Smooth muscle cell (in vitro differentiated cells): ENCODE measurements around the gene PCDHB12. TPM values are rescaled to one million over a fixed set of nuclear protein-coding genes. Genes with fewer than 3 reads are reported as not detected.
"Not testable (repeated sequence)": the region's sequence is repeated elsewhere in the genome, so short reads cannot be mapped to it uniquely, and the experiment has no call there.

ENCODE experiments used
- DNase-seq: peaks from one replicate; lab custom pipeline; 2025; ENCODE audit not compliant: unreplicated experiment; lab: John Stamatoyannopoulos, UW
- H2AFZ ChIP-seq: fragments of 200-600 bp; sonication (generic); 2 replicates; pipeline ENCODE4 v1.6.0; 2016; ENCODE audit warnings: antibody characterized with exemption, low read depth, mild to moderate bottlenecking
- H3F3A ChIP-seq: fragments of 200-600 bp; sonication (generic); 2 replicates; pipeline ENCODE4 v1.6.0; 2017; ENCODE audit warnings: antibody characterized with exemption, low read depth
- H3K27ac ChIP-seq: fragments of 200-600 bp; sonication (generic); 2 replicates; pipeline ENCODE4 v1.5.1; 2016; ENCODE audit warnings: low read depth, mild to moderate bottlenecking
- H3K27me3 ChIP-seq: fragments of 200-600 bp; sonication (generic); 2 replicates; pipeline ENCODE4 v1.6.1; 2016; ENCODE audit warnings: low read depth, mild to moderate bottlenecking
- H3K36me3 ChIP-seq: fragments of 200-600 bp; sonication (generic); 2 replicates; pipeline ENCODE4 v1.5.1; 2016; ENCODE audit warnings: low read depth
- H3K4me1 ChIP-seq: fragments of 200-600 bp; sonication (generic); 2 replicates; pipeline ENCODE4 v1.5.1; 2016; ENCODE audit warnings: low read depth
- H3K4me2 ChIP-seq: fragments of 200-600 bp; sonication (generic); 2 replicates; pipeline ENCODE4 v1.6.0; 2016; ENCODE audit warnings: mild to moderate bottlenecking
- H3K4me3 ChIP-seq: fragments of 200-600 bp; sonication (generic); 2 replicates; pipeline ENCODE4 v1.5.1; 2016; ENCODE audit warnings: mild to moderate bottlenecking
- H3K79me2 ChIP-seq: fragments of 200-600 bp; sonication (generic); 2 replicates; pipeline ENCODE4 v1.6.0; 2016; ENCODE audit warnings: low read depth, mild to moderate bottlenecking
- H3K9ac ChIP-seq: fragments of 200-600 bp; sonication (generic); 2 replicates; pipeline ENCODE4 v1.6.0; 2016; ENCODE audit warnings: low read depth
- H3K9me3 ChIP-seq: fragments of 200-600 bp; sonication (generic); replicated peaks from 2 replicates; pipeline ENCODE4 v1.5.1; 2016; ENCODE audit warnings: low read depth
- H4K20me1 ChIP-seq: fragments of 200-600 bp; sonication (generic); 2 replicates; pipeline ENCODE4 v1.6.0; 2016; ENCODE audit warnings: low read depth
- WGBS: methylation state at CpG from one replicate; pipeline ENCODE4 v1.1.7; 2016; ENCODE audit warnings: low lambda C conversion rate; 5-methylcytosine and 5-hydroxymethylcytosine counted together
- polyA plus RNA-seq: library from polyadenylated mRNA; unstranded; fragments of >200 nt; fragmentation: Nextera tagmentation; extraction: Ambion mirVana; gene quantifications from 2 replicates; pipeline ENCODE4 v1.2.1, GENCODE V29; 2016
- total RNA-seq: library from RNA; depleted of rRNA; stranded (reverse); fragments of >200 nt; gene quantifications from 2 replicates; pipeline ENCODE4 v1.2.3, GENCODE V29; 2014
- TF ChIP-seq, protein P1 (sequence below): fragments of 200-600 bp; sonication (generic); IDR thresholded peaks from 2 replicates; pipeline ENCODE4 v1.5.1; 2017; ENCODE audit warnings: borderline replicate concordance, mild to moderate bottlenecking, antibody characterized with exemption; ENCODE audit not compliant: insufficient read depth, poor library complexity, severe bottlenecking

Gene PCDHB12
- total and polyA plus RNA-seq, 2 experiments from 2014 or later, result 1.0 to 3.6 TPM

DNA sequence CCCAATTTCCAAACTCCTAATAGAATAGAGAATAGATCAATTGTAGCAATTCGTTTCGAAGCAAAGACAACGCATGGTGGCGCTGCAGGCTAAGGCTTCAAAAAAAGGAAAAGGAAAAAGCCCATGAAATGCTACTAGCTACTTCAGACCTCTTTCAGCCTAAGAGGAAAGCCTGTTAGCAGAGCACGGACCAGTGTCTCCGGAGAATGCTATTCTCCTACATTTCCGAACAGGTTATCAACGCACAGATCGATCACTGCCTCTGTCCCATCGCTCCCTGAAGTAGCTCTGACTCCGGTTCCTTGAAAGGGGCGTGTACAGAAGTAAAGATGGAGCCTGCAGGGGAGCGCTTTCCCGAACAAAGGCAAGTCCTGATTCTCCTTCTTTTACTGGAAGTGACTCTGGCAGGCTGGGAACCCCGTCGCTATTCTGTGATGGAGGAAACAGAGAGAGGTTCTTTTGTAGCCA, 36.8 kb downstream of the PCDHB12 start, which contains the start of gene PCDHB15:
PCDHB15 (plus strand) TSS at position 146 of the 468 bp plus-strand sequence; CDS start at position 330, 184 bp downstream.
- no peaks in the 10 kb centered on the region for H3K4me1 ChIP-seq
- DNase-seq, result no peak
- no peak within 1 kb of the TSS for H2AFZ ChIP-seq
- H3K79me2 ChIP-seq, result no peaks in the 10 kb centered on the region
- no peak within 1 kb of the TSS for H3K27ac ChIP-seq
- peak within 1 kb of the TSS; percentile 39 for H3K4me3 ChIP-seq
- no peak within 1 kb of the TSS for H3K9ac ChIP-seq
- peak within 1 kb of the TSS; percentile 71 for H3K4me2 ChIP-seq
- TF ChIP-seq, protein P1, sequence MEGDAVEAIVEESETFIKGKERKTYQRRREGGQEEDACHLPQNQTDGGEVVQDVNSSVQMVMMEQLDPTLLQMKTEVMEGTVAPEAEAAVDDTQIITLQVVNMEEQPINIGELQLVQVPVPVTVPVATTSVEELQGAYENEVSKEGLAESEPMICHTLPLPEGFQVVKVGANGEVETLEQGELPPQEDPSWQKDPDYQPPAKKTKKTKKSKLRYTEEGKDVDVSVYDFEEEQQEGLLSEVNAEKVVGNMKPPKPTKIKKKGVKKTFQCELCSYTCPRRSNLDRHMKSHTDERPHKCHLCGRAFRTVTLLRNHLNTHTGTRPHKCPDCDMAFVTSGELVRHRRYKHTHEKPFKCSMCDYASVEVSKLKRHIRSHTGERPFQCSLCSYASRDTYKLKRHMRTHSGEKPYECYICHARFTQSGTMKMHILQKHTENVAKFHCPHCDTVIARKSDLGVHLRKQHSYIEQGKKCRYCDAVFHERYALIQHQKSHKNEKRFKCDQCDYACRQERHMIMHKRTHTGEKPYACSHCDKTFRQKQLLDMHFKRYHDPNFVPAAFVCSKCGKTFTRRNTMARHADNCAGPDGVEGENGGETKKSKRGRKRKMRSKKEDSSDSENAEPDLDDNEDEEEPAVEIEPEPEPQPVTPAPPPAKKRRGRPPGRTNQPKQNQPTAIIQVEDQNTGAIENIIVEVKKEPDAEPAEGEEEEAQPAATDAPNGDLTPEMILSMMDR, result peak; percentile 28
- 35% methylated on average over 16 of the region's 16 CpGs for WGBS
- no peaks in the 10 kb centered on the region for H4K20me1 ChIP-seq
- H3K9me3 ChIP-seq, result peaks cover 58% of the 10 kb centered on the region
- H3K36me3 ChIP-seq, result peaks cover 11% of the 10 kb centered on the region
- no peaks in the 10 kb centered on the region for H3K27me3 ChIP-seq
- no peaks in the 10 kb centered on the region for H3F3A ChIP-seq

DNA sequence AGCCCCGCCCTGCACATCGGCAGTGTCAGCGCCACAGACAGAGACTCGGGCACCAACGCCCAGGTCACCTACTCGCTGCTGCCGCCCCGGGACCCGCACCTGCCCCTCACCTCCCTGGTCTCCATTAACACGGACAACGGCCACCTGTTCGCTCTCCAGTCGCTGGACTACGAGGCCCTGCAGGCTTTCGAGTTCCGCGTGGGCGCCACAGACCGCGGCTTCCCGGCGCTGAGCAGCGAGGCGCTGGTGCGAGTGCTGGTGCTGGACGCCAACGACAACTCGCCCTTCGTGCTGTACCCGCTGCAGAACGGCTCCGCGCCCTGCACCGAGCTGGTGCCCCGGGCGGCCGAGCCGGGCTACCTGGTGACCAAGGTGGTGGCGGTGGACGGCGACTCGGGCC, 38.5 kb downstream of the PCDHB12 start:
- peaks cover 62% of the 10 kb centered on the region for H3K9me3 ChIP-seq

DNA sequence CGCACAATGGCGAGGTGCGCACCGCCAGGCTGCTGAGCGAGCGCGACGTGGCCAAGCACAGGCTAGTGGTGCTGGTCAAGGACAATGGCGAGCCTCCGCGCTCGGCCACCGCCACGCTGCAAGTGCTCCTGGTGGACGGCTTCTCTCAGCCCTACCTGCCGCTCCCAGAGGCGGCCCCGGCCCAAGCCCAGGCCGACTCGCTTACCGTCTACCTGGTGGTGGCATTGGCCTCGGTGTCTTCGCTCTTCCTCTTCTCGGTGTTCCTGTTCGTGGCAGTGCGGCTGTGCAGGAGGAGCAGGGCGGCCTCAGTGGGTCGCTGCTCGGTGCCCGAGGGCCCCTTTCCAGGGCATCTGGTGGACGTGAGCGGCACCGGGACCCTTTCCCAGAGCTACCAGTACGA, 38.9 kb downstream of the PCDHB12 start:
- not testable (repeated sequence) for H3F3A ChIP-seq, H3K79me2 ChIP-seq, H3K4me2 ChIP-seq, H3K27me3 ChIP-seq, H3K4me1 ChIP-seq, H3K4me3 ChIP-seq, H3K27ac ChIP-seq, H4K20me1 ChIP-seq, H3K9ac ChIP-seq, DNase-seq, H2AFZ ChIP-seq
- 96% methylated on average over 30 of the region's 34 CpGs for WGBS
- H3K9me3 ChIP-seq, result peaks cover 61% of the 10 kb centered on the region
- peaks cover 15% of the 10 kb centered on the region for H3K36me3 ChIP-seq

More for the DNA sequence above, 38.5 kb downstream of the PCDHB12 start:
- not testable (repeated sequence) for H3K4me3 ChIP-seq, H3K27ac ChIP-seq, H3K9ac ChIP-seq, H3K79me2 ChIP-seq, H2AFZ ChIP-seq, DNase-seq, H3K27me3 ChIP-seq, H3F3A ChIP-seq, H4K20me1 ChIP-seq, H3K4me2 ChIP-seq, H3K4me1 ChIP-seq
- 93% methylated on average over 34 of the region's 42 CpGs for WGBS
- H3K36me3 ChIP-seq, result peaks cover 15% of the 10 kb centered on the region

DNA sequence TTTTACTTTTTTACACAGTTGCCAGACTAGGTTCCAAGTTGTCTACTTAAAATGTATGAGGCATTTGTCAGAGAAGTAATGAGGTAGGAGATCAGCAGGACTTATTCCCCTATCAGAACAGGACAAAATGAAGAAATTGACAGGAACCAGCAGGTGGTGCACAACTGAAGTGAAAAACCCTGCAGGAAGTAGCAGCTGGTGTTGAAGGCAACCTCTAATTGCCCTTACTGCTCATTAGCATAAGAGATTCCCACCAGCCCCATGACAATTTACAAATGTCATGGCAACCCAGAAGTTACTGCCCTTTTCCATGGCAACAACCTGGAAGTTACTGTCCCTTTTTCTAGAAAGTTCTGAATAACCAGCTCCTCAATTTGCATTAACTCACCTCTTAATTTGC, 42.1 kb downstream of the PCDHB12 start:
- Histone ChIP-seq H3F3A (no peaks in the 10 kb centered on the region), H3K4me3 (no peak overlapping the region), H3K9me3 (peaks cover 67% of the 10 kb centered on the region), H2AFZ (no peak overlapping the region), H3K4me1 (no peaks in the 10 kb centered on the region), H3K27ac (no peak overlapping the region), H3K4me2 (no peak overlapping the region), H3K27me3 (no peaks in the 10 kb centered on the region), H3K36me3 (peaks cover 22% of the 10 kb centered on the region), H3K79me2 (no peaks in the 10 kb centered on the region), H4K20me1 (no peaks in the 10 kb centered on the region), H3K9ac (no peak overlapping the region)
- TF ChIP-seq, protein P1, result no peak
- DNase-seq, result no peak

DNA sequence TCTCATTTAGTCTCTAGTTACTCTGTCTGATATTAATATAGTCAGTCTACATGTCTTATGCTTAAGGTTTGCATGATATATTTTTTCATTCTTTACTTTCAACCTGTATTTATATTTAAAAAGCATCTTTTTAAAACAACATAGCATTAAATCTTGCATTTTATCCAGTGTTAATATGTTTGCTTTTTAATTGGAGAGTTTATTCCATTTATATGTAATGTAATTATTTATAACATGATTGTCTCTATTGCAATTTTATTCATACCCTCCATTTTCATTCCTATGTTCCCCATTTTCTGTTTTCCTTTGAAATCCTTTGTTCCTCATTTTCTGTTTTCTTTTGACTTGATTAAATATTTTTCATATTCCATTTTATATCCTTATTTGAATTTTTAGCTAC, 49.9 kb downstream of the PCDHB12 start:
- H3K9me3 ChIP-seq, result peaks cover 78% of the 10 kb centered on the region
- DNase-seq, result no peak
- no peaks in the 10 kb centered on the region for H3K27me3 ChIP-seq
- H2AFZ ChIP-seq, result no peak overlapping the region
- H3K4me2 ChIP-seq, result no peak overlapping the region
- H3F3A ChIP-seq, result no peaks in the 10 kb centered on the region
- H3K4me3 ChIP-seq, result no peak overlapping the region
- H3K9ac ChIP-seq, result no peak overlapping the region
- peaks cover 19% of the 10 kb centered on the region for H3K36me3 ChIP-seq
- no peak overlapping the region for H3K27ac ChIP-seq
- no peaks in the 10 kb centered on the region for H3K79me2 ChIP-seq
- H3K4me1 ChIP-seq, result no peaks in the 10 kb centered on the region
- no peaks in the 10 kb centered on the region for H4K20me1 ChIP-seq
- TF ChIP-seq, protein P1, result no peak
